GM23338 (cell line): ENCODE data around the gene PNMA1. TPM values are rescaled to one million over a fixed set of nuclear protein-coding genes. Genes with fewer than 3 reads are reported as not detected.
A peak's percentile ranks its signal among the peaks of the same experiment; 100 is the strongest.

Experiments
- ATAC-seq: fragments of 200-7000 bp; cut with Tn5 transposase; 3 replicates; pipeline ENCODE4 v1.9.1; 2020
- DNase-seq: peaks from one replicate; pipeline ENCODE4 v3.0.0-alpha.2; 2015; ENCODE audit warnings: low spot score
- H2AFZ ChIP-seq: fragments of 200-600 bp; sonication (generic); 2 replicates; pipeline ENCODE4 v1.8.0; 2016; ENCODE audit warnings: antibody characterized with exemption, mild to moderate bottlenecking, moderate library complexity
- H3F3A ChIP-seq: fragments of 200-600 bp; sonication (generic); replicated peaks from 2 replicates; pipeline ENCODE4 v1.8.0; 2017; ENCODE audit warnings: antibody characterized with exemption, mixed run types, low read depth
- H3K27ac ChIP-seq: fragments of 200-600 bp; sonication (generic); 2 replicates; pipeline ENCODE4 v1.6.1; 2016; ENCODE audit warnings: low read depth
- H3K27me3 ChIP-seq: fragments of 200-600 bp; sonication (generic); 2 replicates; pipeline ENCODE4 v1.8.0; 2016; ENCODE audit warnings: mild to moderate bottlenecking, mixed run types, moderate library complexity; ENCODE audit not compliant: insufficient read depth
- H3K36me3 ChIP-seq: fragments of 200-600 bp; sonication (generic); 2 replicates; pipeline ENCODE4 v1.8.0; 2016; ENCODE audit warnings: mild to moderate bottlenecking; ENCODE audit not compliant: insufficient read depth
- H3K4me1 ChIP-seq: fragments of 200-600 bp; sonication (generic); 2 replicates; pipeline ENCODE4 v1.8.0; 2016; ENCODE audit warnings: mild to moderate bottlenecking, moderate library complexity; ENCODE audit not compliant: insufficient read depth
- H3K4me2 ChIP-seq: fragments of 200-600 bp; sonication (generic); 2 replicates; pipeline ENCODE4 v1.7.1; 2017; ENCODE audit warnings: mixed run types
- H3K4me3 ChIP-seq: fragments of 200-600 bp; sonication (generic); 2 replicates; pipeline ENCODE4 v1.6.1; 2016; ENCODE audit warnings: mixed run types
- H3K79me2 ChIP-seq: fragments of 200-600 bp; sonication (generic); replicated peaks from 2 replicates; pipeline ENCODE4 v1.8.0; 2017; ENCODE audit warnings: mild to moderate bottlenecking; ENCODE audit not compliant: insufficient read depth
- H3K9me2 ChIP-seq: fragments of 200-600 bp; sonication (generic); 2 replicates; pipeline ENCODE4 v1.8.0; 2017; ENCODE audit not compliant: insufficient read depth
- H4K20me1 ChIP-seq: fragments of 200-600 bp; sonication (generic); replicated peaks from 2 replicates; pipeline ENCODE4 v1.8.0; 2017; ENCODE audit warnings: mild to moderate bottlenecking; ENCODE audit not compliant: insufficient read depth
- H3K27ac Mint-ChIP-seq: 2 replicates; pipeline ENCODE4 v1.8.0; 2020; ENCODE audit warnings: inconsistent platforms, mild to moderate bottlenecking, moderate library complexity, mixed read lengths
- H3K27me3 Mint-ChIP-seq: 3 replicates; pipeline ENCODE4 v1.8.0; 2022; ENCODE audit warnings: low read depth, mild to moderate bottlenecking, moderate library complexity, mixed read lengths, inconsistent platforms; ENCODE audit not compliant: insufficient read depth, poor library complexity
- H3K36me3 Mint-ChIP-seq: 3 replicates; pipeline ENCODE4 v1.8.0; 2021; ENCODE audit warnings: low read depth, mild to moderate bottlenecking, inconsistent platforms, moderate library complexity, mixed read lengths
- H3K4me1 Mint-ChIP-seq: 3 replicates; pipeline ENCODE4 v1.8.0; 2020; ENCODE audit warnings: mild to moderate bottlenecking, inconsistent platforms, mixed read lengths
- H3K4me3 Mint-ChIP-seq: 3 replicates; pipeline ENCODE4 v1.8.0; 2021; ENCODE audit warnings: moderate library complexity, mild to moderate bottlenecking, inconsistent platforms, mixed read lengths
- H3K9me3 Mint-ChIP-seq: 3 replicates; pipeline ENCODE4 v1.8.0; 2020; ENCODE audit warnings: moderate library complexity, mild to moderate bottlenecking, inconsistent platforms, mixed read lengths
- CREB1 ChIP-seq: fragments of 250-450 bp; sonication (Bioruptor Pico); IDR thresholded peaks from 2 replicates; pipeline ENCODE4 v1.5.0; 2020; ENCODE audit warnings: low read depth, mild to moderate bottlenecking, moderate library complexity
- JUNB ChIP-seq: IDR thresholded peaks from one replicate; pipeline ENCODE4 v1.6.1; 2016; ENCODE audit warnings: antibody characterized with exemption; ENCODE audit not compliant: unreplicated experiment
- NANOG ChIP-seq: IDR thresholded peaks from 2 replicates; pipeline ENCODE4 v1.6.1; 2016; ENCODE audit warnings: antibody characterized with exemption, borderline replicate concordance
- ZNF331 ChIP-seq: fragments of 250-450 bp; sonication (Bioruptor Pico); IDR thresholded peaks from 2 replicates; pipeline ENCODE4 v1.5.0; 2020; ENCODE audit warnings: low read depth, mild to moderate bottlenecking, moderate library complexity
- polyA plus RNA-seq: library from polyadenylated mRNA; unstranded; fragments of >200 nt; fragmentation: Nextera tagmentation; extraction: Ambion mirVana; gene quantifications from 2 replicates; pipeline ENCODE4 v1.2.1, GENCODE V29; 2016
- total RNA-seq: library from RNA; depleted of rRNA; stranded (reverse); fragments of >200 nt; shearing (Covaris generic); gene quantifications from 2 replicates; pipeline ENCODE4 v1.2.3, GENCODE V29; 2014
- TF ChIP-seq, protein P1 (sequence below): IDR thresholded peaks from 2 replicates; pipeline ENCODE4 v1.6.1; 2016; ENCODE audit warnings: antibody characterized with exemption
- TF ChIP-seq, protein P2 (sequence below), 2 experiments: fragments of 200-600 bp in 1 of 2; sonication (generic) in 1 of 2; conservative IDR thresholded peaks; 2 replicates each; pipeline versions ENCODE4 v1.5.1 to v1.6.1; 2016 to 2017; ENCODE audit warnings: antibody characterized with exemption in 2 of 2, low read depth in 2 of 2, mild to moderate bottlenecking in 2 of 2, moderate library complexity in 1 of 2

PNMA1 gene
- total and polyA plus RNA-seq, 2 experiments from 2014 or later, result 18.2 to 32.9 TPM

DNA sequence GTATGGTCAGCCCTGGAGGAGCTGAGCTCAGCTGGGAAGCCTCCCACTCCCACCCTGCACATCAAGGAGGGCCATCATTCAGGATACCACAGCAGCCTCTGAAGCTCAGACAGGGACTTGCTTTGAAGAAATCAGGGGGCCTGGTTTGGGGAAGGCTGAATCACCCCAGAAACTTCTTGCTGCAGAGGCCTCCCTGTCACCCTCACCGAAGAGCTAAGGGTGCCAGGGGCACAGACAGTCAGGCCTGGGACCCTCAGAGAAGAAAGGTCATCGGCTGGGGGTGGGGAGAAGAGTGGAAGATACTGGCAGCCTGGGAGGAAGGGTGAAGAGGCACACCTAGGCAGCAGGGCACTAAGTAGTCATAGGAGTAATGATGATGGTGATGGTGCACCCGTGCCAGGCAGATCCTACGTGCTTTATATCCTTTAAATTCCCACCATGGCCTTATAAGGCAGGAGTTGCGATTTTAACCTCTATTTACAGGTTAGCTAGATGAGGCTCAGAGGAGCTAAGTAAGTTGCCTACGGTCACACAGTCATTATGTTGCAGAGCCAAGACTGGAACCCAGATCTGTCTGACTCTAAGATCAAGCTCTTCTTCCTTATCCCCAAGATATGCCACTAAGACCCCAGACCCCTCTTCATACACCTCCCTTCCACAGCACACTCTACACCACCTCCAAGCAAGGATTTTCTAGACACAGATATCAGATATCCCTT is 28.5 kb upstream of the PNMA1 start (continued):
- TF ChIP-seq JUNB, result no peak
- TF ChIP-seq, protein P1, sequence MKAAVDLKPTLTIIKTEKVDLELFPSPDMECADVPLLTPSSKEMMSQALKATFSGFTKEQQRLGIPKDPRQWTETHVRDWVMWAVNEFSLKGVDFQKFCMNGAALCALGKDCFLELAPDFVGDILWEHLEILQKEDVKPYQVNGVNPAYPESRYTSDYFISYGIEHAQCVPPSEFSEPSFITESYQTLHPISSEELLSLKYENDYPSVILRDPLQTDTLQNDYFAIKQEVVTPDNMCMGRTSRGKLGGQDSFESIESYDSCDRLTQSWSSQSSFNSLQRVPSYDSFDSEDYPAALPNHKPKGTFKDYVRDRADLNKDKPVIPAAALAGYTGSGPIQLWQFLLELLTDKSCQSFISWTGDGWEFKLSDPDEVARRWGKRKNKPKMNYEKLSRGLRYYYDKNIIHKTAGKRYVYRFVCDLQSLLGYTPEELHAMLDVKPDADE, result no peak
- no peak for TF ChIP-seq NANOG
- no peak for TF ChIP-seq CREB1 (CRISPR knock-in tag)
- no peak for TF ChIP-seq ZNF331 (CRISPR knock-in tag)

GRCh38 chr14:73741876-73742519 is 27.8 kb upstream of the PNMA1 start:
- H3K4me3 ChIP-seq, result peak overlapping the region; percentile 38
- H3K4me1 Mint-ChIP-seq, result peaks cover 51% of the 10 kb centered on the region
- H3K4me3 Mint-ChIP-seq, result peak overlapping the region; percentile 59
- H3K27ac ChIP-seq, result peak overlapping the region; percentile 84; the same call in 1 of the 2 replicates
- peaks cover 3% of the 10 kb centered on the region; the same call in 2 of the 3 replicates for H3K36me3 Mint-ChIP-seq
- H3K27me3 ChIP-seq, result no peaks in the 10 kb centered on the region
- no peaks in the 10 kb centered on the region for H3K36me3 ChIP-seq
- H3K9me3 Mint-ChIP-seq, result no peaks in the 10 kb centered on the region
- no peak for TF ChIP-seq ZNF331 (CRISPR knock-in tag)
- TF ChIP-seq, protein P1, result no peak
- TF ChIP-seq, protein P2, sequence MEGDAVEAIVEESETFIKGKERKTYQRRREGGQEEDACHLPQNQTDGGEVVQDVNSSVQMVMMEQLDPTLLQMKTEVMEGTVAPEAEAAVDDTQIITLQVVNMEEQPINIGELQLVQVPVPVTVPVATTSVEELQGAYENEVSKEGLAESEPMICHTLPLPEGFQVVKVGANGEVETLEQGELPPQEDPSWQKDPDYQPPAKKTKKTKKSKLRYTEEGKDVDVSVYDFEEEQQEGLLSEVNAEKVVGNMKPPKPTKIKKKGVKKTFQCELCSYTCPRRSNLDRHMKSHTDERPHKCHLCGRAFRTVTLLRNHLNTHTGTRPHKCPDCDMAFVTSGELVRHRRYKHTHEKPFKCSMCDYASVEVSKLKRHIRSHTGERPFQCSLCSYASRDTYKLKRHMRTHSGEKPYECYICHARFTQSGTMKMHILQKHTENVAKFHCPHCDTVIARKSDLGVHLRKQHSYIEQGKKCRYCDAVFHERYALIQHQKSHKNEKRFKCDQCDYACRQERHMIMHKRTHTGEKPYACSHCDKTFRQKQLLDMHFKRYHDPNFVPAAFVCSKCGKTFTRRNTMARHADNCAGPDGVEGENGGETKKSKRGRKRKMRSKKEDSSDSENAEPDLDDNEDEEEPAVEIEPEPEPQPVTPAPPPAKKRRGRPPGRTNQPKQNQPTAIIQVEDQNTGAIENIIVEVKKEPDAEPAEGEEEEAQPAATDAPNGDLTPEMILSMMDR (conservative IDR thresholded peaks at IDR 0.05; ENCODE audit: low read depth in 2 of 2), result peak in 1 of 2 experiments; percentile 22; a peak in 2 of 4 replicates
- H3K9me2 ChIP-seq, result no peaks in the 10 kb centered on the region
- ATAC-seq (peak; percentile 9), DNase-seq (no peak)
- peaks cover 11% of the 10 kb centered on the region for H3K27me3 Mint-ChIP-seq
- H3F3A ChIP-seq, result peaks cover 5% of the 10 kb centered on the region; the same call in 1 of the 2 replicates
- peaks cover 29% of the 10 kb centered on the region for H3K4me1 ChIP-seq
- H2AFZ ChIP-seq, result peak overlapping the region; percentile 90
- peak overlapping the region; percentile 89 for H3K27ac Mint-ChIP-seq
- peaks cover 10% of the 10 kb centered on the region for H3K79me2 ChIP-seq
- peaks cover 2% of the 10 kb centered on the region; the same call in 1 of the 2 replicates for H4K20me1 ChIP-seq
- H3K4me2 ChIP-seq, result peak overlapping the region; percentile 80
